HG03439 (cell line): ENCODE measurements around the gene NKAIN1.
"Not testable (repeated sequence)": the region's sequence is repeated elsewhere in the genome, so short reads cannot be mapped to it uniquely, and the experiment has no call there.

Experiments used
- ATAC-seq: cut with Tn5 transposase; IDR thresholded peaks from one replicate; pipeline ENCODE4 v1.9.1; 2021; ENCODE audit warnings: mild to moderate bottlenecking, moderate library complexity; ENCODE audit not compliant: unreplicated experiment

Gene NKAIN1

GRCh38 chr1:31154632-31155215 is 85.0 kb downstream of the NKAIN1 start:
- no peak for ATAC-seq

- ATAC-seq = no peak
Observed at GRCh38 chr1:31154000-31154631, 85.6 kb downstream of the NKAIN1 start.

- ATAC-seq = no peak
Observed at GRCh38 chr1:31153423-31153822, 86.3 kb downstream of the NKAIN1 start.

- ATAC-seq = no peak
Observed at GRCh38 chr1:31152181-31152795, 87.4 kb downstream of the NKAIN1 start.

- ATAC-seq = no peak
Observed at GRCh38 chr1:31151402-31151801, 88.3 kb downstream of the NKAIN1 start.

GRCh38 chr1:31148409-31148808 is 91.3 kb downstream of the NKAIN1 start:
- ATAC-seq = no peak

GRCh38 chr1:31145648-31146047 is 94.0 kb downstream of the NKAIN1 start:
- ATAC-seq = no peak

- no peak for ATAC-seq
Observed at GRCh38 chr1:31144442-31144841, 95.2 kb downstream of the NKAIN1 start.

GRCh38 chr1:31143455-31143854 is 96.2 kb downstream of the NKAIN1 start:
- ATAC-seq = no peak

GRCh38 chr1:31142406-31142805 is 97.3 kb downstream of the NKAIN1 start:
- no peak for ATAC-seq

GRCh38 chr1:31140299-31140698 is 99.4 kb downstream of the NKAIN1 start:
- no peak for ATAC-seq

- not testable (repeated sequence) for ATAC-seq
Observed at GRCh38 chr1:31138797-31139521, 100.7 kb downstream of the NKAIN1 start.

GRCh38 chr1:31137873-31138272 is 101.8 kb downstream of the NKAIN1 start:
- ATAC-seq = not testable (repeated sequence)

- ATAC-seq = no peak
Observed at GRCh38 chr1:31135973-31136600, 103.6 kb downstream of the NKAIN1 start.

GRCh38 chr1:31133368-31133767 is 106.3 kb downstream of the NKAIN1 start:
- ATAC-seq = no peak
